Activated CD8-positive, alpha-beta T cell treated with anti-CD3 and anti-CD28 coated beads for 36 hours (primary cell): ENCODE measurements around the gene ITGA6. TPM values are rescaled to one million over a fixed set of nuclear protein-coding genes. Genes with fewer than 3 reads are reported as not detected.

Experiments
- ATAC-seq: fragments of 200-7000 bp; cut with Tn5 transposase; one replicate; pipeline ENCODE4 v1.10.0; 2021; ENCODE audit warnings: mild to moderate bottlenecking, moderate library complexity
- CTCF ChIA-PET: fragments of 350-600 bp; sonication (Branson Sonifier 250); formaldehyde crosslinking; loops from one replicate; lab custom pipeline; 2021; ENCODE audit warnings: antibody characterized with exemption; lab: Charles Lee
- POLR2A ChIA-PET: fragments of 350-600 bp; sonication (Branson Sonifier 250); formaldehyde crosslinking; loops from one replicate; lab custom pipeline; 2021; ENCODE audit warnings: antibody characterized with exemption; lab: Charles Lee
- DNase-seq: peaks from one replicate; pipeline ENCODE4 v3.0.0-alpha.2; 2020
- H3K27ac Mint-ChIP-seq: one replicate; pipeline ENCODE4 v1.8.0; 2021; ENCODE audit warnings: mild to moderate bottlenecking, mixed read lengths
- H3K27me3 Mint-ChIP-seq: one replicate; pipeline ENCODE4 v1.8.0; 2021; ENCODE audit warnings: mixed read lengths
- H3K36me3 Mint-ChIP-seq: one replicate; pipeline ENCODE4 v1.8.0; 2021; ENCODE audit warnings: low read depth, mixed read lengths
- H3K4me1 Mint-ChIP-seq: one replicate; pipeline ENCODE4 v1.8.0; 2021; ENCODE audit warnings: low read depth, mixed read lengths
- H3K4me3 Mint-ChIP-seq: one replicate; pipeline ENCODE4 v1.8.0; 2021; ENCODE audit warnings: mild to moderate bottlenecking, moderate library complexity, mixed read lengths
- H3K9me3 Mint-ChIP-seq: one replicate; pipeline ENCODE4 v1.8.0; 2021; ENCODE audit warnings: mixed read lengths
- CTCF ChIP-seq: fragments of 200-600 bp; IDR thresholded peaks from one replicate; pipeline ENCODE4 v1.8.0; 2022; ENCODE audit warnings: antibody characterized with exemption, mild to moderate bottlenecking
- intact Hi-C: fragments of 100-400 bp; cut with micrococcal nuclease; formaldehyde crosslinking; loops from one replicate; pipeline ENCODE4 v1.10.0; 2022
- total RNA-seq, 2 experiments: library from RNA; stranded (reverse); gene quantifications; one replicate each; pipeline ENCODE4 v1.2.3, GENCODE V29; 2021

The ITGA6 gene
- total RNA-seq, 2 experiments from 2014 or later, result 7.9 to 8.4 TPM

DNA sequence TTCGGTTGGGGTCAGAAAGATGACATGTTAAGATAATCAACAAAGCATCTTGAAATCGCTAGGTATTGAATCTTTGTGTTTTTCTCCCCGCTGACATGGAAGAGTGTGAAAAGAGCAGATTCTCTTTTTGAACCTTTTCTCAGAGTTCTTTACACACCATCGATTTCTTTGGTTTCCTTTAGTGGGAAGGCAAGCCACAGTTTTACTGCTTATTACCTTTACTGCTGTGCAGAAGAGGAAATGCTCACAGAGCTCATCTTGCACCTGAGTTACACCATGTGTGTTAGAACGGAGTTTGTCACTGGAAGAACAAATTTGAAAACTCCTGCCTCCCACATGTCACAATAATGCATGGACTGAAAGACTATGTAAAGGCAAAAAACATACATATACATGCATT is 83.2 kb downstream of the ITGA6 start:
- H3K4me3 Mint-ChIP-seq, result no peak overlapping the region
- peak overlapping the region; percentile 50 for H3K27ac Mint-ChIP-seq
- H3K36me3 Mint-ChIP-seq, result peaks cover 68% of the 10 kb centered on the region
- peaks cover 24% of the 10 kb centered on the region for H3K9me3 Mint-ChIP-seq
- intact Hi-C loops, result no loop called here
- POLR2A ChIA-PET, result no interaction called here
- TF ChIP-seq CTCF, result no peak
- CTCF ChIA-PET, result no interaction called here
- H3K27me3 Mint-ChIP-seq, result no peaks in the 10 kb centered on the region
- DNase-seq, result no peak
- peak; percentile 30 for ATAC-seq
- H3K4me1 Mint-ChIP-seq, result peaks cover 28% of the 10 kb centered on the region

DNA sequence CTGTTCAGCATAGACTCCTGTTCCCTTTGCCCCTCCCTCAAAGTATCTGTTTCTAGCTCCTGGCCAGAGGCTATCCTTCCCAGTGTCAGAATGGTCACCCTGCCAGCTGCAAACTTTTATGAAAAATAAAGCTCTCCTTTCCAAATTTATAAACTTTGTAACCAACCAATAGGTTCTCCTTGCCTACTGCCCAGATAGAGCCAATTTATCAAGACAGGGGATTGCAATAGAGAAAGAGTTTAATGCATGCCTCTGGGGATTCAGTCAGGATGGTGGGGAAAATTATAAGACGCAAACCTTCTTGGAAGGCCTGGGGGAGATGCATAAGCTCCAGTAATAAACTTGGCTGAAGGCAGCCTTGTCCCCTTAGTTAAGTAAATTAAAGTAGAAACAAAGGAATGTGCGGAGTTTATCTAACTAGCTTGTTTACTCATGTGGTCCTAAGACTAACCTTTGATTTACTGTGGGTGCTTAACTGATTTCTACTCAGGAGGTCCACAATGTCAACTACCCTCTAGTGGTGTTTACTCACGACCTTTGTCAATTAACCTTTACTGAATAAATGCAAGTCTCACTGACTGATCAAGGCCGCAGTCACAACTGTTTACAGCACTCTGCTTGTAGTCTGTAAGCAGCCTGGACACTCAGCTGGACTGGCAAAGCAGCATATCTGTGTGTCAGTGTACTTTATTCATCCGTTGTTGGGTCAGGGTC is 85.6 kb downstream of the ITGA6 start:
- no peak for DNase-seq
- peaks cover 26% of the 10 kb centered on the region for H3K9me3 Mint-ChIP-seq
- ChIA-PET CTCF (interaction anchor here (1.2 kb wide), 1 partner anchor 13 kb away, joined by 3 read pairs; no protein-coding TSS in a partner anchor), POLR2A (interaction anchor here (1.7 kb wide), 1 partner anchor 32 kb away, joined by 4 read pairs; no protein-coding TSS in a partner anchor)
- ATAC-seq, result no peak
- TF ChIP-seq CTCF, result no peak
- H3K4me3 Mint-ChIP-seq, result no peak overlapping the region
- H3K36me3 Mint-ChIP-seq, result peaks cover 51% of the 10 kb centered on the region
- H3K4me1 Mint-ChIP-seq, result peaks cover 34% of the 10 kb centered on the region
- no peaks in the 10 kb centered on the region for H3K27me3 Mint-ChIP-seq
- intact Hi-C loops, result no loop called here
- H3K27ac Mint-ChIP-seq, result no peak overlapping the region

DNA sequence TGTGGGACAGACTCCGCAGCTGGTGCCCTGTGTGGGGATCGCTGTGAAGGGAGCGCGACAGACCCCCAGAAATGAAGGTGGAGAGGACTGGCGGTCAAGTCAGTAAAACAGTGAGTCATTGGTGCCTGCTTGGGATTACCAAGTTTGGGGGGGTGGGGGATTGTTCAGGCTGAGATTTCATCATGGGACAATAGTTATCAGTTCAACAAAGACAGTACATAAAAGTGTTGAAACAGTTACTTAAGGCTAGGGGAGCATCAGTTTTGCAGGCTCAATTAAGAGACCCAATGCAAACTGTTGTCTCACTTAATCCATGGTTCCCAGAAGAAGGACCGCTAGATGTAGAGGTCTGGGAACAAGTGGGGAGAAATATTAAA is 86.1 kb downstream of the ITGA6 start:
- Mint-ChIP-seq H3K4me3 (no peak overlapping the region), H3K27ac (no peak overlapping the region), H3K36me3 (peaks cover 46% of the 10 kb centered on the region), H3K9me3 (peaks cover 26% of the 10 kb centered on the region), H3K4me1 (peaks cover 30% of the 10 kb centered on the region), H3K27me3 (no peaks in the 10 kb centered on the region)
- intact Hi-C loops, result no loop called here
- no peak for DNase-seq
- no peak for ATAC-seq
- TF ChIP-seq CTCF, result no peak
- CTCF ChIA-PET, result interaction anchor here (1.2 kb wide), 1 partner anchor 14 kb away, joined by 3 read pairs; no protein-coding TSS in a partner anchor
- POLR2A ChIA-PET, result no interaction called here

DNA sequence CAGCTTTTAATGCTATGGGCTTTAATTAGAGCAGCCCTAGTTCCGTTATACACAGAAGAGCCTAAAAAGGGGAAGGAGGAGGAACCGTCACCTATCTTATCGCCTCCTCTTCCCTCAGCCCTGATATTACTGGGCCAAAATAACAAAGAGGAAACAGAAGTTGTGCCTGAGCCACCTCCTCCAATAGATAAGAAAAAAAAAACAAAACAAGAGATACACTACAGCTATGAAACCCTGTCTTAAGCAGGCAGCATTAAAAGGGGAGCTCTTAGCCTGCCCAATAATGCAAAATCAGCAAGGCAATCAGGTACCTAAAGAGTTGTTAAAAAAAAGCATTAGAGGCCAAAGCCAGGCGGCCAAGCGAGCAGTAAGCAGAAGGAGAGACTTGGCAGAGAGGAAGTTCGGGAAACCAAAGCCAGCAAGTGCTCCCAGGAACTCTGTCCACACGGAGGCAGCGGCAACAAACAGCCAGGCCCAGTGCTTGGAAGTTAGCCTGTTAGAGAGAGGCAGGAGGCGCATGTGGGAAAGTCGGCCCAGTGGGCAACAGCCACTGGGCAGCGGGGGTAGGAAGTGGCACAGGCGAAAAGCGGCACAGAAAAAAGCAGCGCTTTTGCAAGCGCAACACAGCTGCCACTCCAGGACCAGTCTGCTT is 86.7 kb downstream of the ITGA6 start:
- no peak for TF ChIP-seq CTCF
- H3K27ac Mint-ChIP-seq, result no peak overlapping the region
- ATAC-seq (no peak), DNase-seq (no peak)
- H3K4me3 Mint-ChIP-seq, result no peak overlapping the region
- peaks cover 27% of the 10 kb centered on the region for H3K4me1 Mint-ChIP-seq
- CTCF ChIA-PET, result interaction anchor here (1.2 kb wide), 1 partner anchor 14 kb away, joined by 3 read pairs; no protein-coding TSS in a partner anchor
- peaks cover 26% of the 10 kb centered on the region for H3K9me3 Mint-ChIP-seq
- H3K27me3 Mint-ChIP-seq, result no peaks in the 10 kb centered on the region
- H3K36me3 Mint-ChIP-seq, result peaks cover 40% of the 10 kb centered on the region
- POLR2A ChIA-PET, result no interaction called here
- intact Hi-C loops, result no loop called here

DNA sequence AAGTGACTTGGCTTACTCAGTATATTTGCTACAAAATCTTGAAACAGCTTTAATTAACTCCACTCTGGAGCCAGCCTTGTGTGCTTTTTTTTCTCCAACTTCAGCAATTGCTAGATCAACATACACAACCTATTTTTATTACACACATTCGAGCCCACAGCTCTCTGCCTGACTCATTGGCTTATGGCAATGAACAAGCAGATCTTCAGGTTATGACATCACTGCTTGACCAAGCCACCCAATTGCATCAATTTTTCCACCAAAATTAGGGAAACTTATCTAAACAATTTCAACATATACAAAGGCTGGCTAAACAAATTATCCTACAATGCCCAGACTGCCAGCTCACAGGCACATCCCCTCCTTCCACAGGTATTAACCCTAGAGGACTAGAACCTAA is 88.9 kb downstream of the ITGA6 start:
- no peak overlapping the region for H3K27ac Mint-ChIP-seq
- no peak for TF ChIP-seq CTCF
- CTCF ChIA-PET, result interaction anchor here (0.6 kb wide), 1 partner anchor 148 kb away, joined by 3 read pairs; no protein-coding TSS in a partner anchor
- no peaks in the 10 kb centered on the region for H3K27me3 Mint-ChIP-seq
- ATAC-seq (no peak), DNase-seq (no peak)
- POLR2A ChIA-PET, result interaction anchor here (0.8 to 1.1 kb wide), 2 partner anchors 9 to 344 kb away, joined by 3 to 4 read pairs; no protein-coding TSS in a partner anchor
- intact Hi-C loops, result no loop called here
- H3K4me1 Mint-ChIP-seq, result peaks cover 10% of the 10 kb centered on the region
- H3K4me3 Mint-ChIP-seq, result no peak overlapping the region
- peaks cover 40% of the 10 kb centered on the region for H3K36me3 Mint-ChIP-seq
- H3K9me3 Mint-ChIP-seq, result peaks cover 40% of the 10 kb centered on the region
